ENCODE results near the gene CTTNBP2.

DNA sequence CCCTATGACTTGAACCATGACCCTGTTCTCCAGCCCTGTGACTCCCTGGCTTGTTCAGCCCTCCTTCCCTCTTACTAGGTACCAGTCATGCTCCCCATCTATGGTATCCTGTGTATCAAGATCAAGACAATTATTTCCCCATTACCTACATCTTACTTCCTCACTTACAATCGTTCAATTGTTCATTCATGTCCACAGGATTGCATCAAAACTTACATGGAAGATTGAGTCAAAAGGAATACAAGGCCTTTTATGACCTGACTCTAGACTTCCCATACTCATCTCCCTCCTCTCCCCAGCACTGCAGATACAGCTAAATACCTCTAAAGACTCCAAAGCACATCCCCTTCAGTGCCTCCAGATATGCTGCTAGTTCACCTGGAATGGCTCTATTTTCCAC, 109.2 kb downstream of the CTTNBP2 start:
- TF ChIP-seq, protein P1, sequence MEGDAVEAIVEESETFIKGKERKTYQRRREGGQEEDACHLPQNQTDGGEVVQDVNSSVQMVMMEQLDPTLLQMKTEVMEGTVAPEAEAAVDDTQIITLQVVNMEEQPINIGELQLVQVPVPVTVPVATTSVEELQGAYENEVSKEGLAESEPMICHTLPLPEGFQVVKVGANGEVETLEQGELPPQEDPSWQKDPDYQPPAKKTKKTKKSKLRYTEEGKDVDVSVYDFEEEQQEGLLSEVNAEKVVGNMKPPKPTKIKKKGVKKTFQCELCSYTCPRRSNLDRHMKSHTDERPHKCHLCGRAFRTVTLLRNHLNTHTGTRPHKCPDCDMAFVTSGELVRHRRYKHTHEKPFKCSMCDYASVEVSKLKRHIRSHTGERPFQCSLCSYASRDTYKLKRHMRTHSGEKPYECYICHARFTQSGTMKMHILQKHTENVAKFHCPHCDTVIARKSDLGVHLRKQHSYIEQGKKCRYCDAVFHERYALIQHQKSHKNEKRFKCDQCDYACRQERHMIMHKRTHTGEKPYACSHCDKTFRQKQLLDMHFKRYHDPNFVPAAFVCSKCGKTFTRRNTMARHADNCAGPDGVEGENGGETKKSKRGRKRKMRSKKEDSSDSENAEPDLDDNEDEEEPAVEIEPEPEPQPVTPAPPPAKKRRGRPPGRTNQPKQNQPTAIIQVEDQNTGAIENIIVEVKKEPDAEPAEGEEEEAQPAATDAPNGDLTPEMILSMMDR (IDR thresholded peaks at IDR 0.05; ENCODE audit: insufficient read depth, low read length): no peak
- no peak for TF ChIP-seq POLR2AphosphoS5 (IDR thresholded peaks at IDR 0.05; ENCODE audit: low read depth)
- TF ChIP-seq, protein P2, sequence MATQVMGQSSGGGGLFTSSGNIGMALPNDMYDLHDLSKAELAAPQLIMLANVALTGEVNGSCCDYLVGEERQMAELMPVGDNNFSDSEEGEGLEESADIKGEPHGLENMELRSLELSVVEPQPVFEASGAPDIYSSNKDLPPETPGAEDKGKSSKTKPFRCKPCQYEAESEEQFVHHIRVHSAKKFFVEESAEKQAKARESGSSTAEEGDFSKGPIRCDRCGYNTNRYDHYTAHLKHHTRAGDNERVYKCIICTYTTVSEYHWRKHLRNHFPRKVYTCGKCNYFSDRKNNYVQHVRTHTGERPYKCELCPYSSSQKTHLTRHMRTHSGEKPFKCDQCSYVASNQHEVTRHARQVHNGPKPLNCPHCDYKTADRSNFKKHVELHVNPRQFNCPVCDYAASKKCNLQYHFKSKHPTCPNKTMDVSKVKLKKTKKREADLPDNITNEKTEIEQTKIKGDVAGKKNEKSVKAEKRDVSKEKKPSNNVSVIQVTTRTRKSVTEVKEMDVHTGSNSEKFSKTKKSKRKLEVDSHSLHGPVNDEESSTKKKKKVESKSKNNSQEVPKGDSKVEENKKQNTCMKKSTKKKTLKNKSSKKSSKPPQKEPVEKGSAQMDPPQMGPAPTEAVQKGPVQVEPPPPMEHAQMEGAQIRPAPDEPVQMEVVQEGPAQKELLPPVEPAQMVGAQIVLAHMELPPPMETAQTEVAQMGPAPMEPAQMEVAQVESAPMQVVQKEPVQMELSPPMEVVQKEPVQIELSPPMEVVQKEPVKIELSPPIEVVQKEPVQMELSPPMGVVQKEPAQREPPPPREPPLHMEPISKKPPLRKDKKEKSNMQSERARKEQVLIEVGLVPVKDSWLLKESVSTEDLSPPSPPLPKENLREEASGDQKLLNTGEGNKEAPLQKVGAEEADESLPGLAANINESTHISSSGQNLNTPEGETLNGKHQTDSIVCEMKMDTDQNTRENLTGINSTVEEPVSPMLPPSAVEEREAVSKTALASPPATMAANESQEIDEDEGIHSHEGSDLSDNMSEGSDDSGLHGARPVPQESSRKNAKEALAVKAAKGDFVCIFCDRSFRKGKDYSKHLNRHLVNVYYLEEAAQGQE (IDR thresholded peaks at IDR 0.05; ENCODE audit: insufficient replicate concordance, low read depth): no peak
